ENCODE data around the gene INTS7. TPM values are rescaled to one million over a fixed set of nuclear protein-coding genes. Genes with fewer than 3 reads are reported as not detected.

The INTS7 gene, protein sequence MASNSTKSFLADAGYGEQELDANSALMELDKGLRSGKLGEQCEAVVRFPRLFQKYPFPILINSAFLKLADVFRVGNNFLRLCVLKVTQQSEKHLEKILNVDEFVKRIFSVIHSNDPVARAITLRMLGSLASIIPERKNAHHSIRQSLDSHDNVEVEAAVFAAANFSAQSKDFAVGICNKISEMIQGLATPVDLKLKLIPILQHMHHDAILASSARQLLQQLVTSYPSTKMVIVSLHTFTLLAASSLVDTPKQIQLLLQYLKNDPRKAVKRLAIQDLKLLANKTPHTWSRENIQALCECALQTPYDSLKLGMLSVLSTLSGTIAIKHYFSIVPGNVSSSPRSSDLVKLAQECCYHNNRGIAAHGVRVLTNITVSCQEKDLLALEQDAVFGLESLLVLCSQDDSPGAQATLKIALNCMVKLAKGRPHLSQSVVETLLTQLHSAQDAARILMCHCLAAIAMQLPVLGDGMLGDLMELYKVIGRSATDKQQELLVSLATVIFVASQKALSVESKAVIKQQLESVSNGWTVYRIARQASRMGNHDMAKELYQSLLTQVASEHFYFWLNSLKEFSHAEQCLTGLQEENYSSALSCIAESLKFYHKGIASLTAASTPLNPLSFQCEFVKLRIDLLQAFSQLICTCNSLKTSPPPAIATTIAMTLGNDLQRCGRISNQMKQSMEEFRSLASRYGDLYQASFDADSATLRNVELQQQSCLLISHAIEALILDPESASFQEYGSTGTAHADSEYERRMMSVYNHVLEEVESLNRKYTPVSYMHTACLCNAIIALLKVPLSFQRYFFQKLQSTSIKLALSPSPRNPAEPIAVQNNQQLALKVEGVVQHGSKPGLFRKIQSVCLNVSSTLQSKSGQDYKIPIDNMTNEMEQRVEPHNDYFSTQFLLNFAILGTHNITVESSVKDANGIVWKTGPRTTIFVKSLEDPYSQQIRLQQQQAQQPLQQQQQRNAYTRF
- total RNA-seq (2022; extraction: Qiagen RNA extraction): 17.8 to 19.9 TPM (median 18.9 TPM) in 5 replicates

DNA sequence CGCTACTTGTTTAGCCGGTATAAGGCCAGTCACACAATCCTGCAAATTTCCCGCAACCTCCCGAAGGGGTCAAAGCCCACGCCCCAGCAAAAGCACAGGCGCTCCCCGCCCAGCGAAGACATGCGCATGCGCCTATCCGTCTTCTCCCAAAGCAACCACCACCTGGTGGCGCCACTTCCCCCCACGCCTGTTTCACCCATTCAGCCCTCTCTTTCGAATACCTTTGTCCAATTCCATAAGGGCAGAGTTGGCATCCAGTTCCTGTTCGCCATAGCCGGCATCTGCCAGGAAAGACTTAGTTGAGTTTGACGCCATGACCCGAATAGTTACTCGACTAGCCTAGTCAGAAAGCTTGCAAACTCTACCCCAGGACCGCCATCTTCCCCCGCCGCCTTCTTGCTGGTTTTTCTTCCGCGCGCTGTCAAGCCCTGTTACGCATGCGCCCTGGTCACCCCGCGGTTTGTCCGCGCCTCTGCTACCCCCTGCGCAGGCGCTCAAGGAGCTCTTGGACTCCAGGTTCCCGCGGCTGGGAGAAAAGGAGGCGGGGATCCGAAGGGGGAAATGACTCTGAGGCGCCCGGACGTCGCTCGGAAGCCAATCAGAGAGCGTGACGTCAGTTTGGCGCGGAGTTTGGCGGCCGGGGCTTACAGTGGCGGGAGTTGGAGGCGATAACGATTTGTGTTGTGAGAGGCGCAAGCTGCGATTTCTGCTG lies at the start of gene INTS7, which contains the start of gene DTL:
Gene INTS7 (minus strand): TSS at position 435 of the 712 bp plus-strand sequence. CDS start 120 bp downstream, at position 315.
Gene DTL (plus strand): TSS at position 626 of the 712 bp plus-strand sequence. CDS start 143 bp downstream, outside the sequence.

Other genes with a start within 250 kb of the INTS7 start
- gene LPGAT1, start 204.8 kb downstream of the INTS7 start, total RNA-seq (2022; extraction: Qiagen RNA extraction): 19.1 to 30.6 TPM (median 26.9 TPM) in 5 replicates
- 18.8 to 24.8 TPM (median 20.6 TPM) in 5 replicates for gene DTL, start 191 bp upstream of the INTS7 start, total RNA-seq (2022; extraction: Qiagen RNA extraction)
- 20.6 to 23.7 TPM (median 23.0 TPM) in 5 replicates for gene PPP2R5A, start 249.9 kb upstream of the INTS7 start, total RNA-seq (2022; extraction: Qiagen RNA extraction)